ENCODE measurements around the gene RASAL2.

Gene RASAL2

DNA sequence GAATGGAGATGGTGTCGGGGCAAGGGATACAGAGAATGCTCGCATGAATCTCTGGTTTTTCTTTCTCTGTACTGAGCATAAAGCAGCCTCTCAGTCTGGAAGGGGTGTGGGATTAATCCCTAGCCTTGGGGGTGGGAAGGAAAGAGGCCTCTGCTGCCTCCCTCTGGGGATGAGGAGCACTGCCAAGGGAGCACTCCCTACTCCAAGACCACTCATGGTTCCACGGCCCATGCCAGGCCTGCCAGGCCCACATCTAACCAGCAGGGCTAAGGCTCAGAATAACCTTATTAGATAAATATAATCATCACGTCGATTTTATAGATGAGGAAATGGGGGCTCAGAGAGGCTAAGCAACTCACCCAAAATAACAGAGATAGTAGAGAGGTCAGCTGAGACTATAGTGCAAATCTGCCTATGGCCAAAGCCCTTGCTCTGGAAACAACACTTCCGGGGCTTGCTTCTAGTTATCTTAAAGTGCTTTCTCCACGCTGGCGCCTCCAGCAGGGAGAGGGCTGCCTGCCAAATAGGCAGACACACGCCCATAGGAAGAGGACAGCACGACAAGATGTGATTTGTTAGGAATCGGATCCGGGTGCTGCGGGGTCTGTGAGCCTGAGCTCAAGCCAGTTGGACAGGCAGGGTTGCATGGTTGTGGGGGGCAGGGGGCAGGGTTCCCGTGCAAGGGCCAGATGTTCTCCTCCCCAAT is 419.5 kb downstream of the RASAL2 start:
- DNase-seq (ENCODE audit: low spot score), result no peak

GRCh38 chr1:178516110-178516509 is 422.2 kb downstream of the RASAL2 start:
- no peak for DNase-seq (ENCODE audit: low spot score)

- no peak for DNase-seq (ENCODE audit: low spot score)
These were observed 425.0 kb downstream of the RASAL2 start for GRCh38 chr1:178518894-178519293.

DNA sequence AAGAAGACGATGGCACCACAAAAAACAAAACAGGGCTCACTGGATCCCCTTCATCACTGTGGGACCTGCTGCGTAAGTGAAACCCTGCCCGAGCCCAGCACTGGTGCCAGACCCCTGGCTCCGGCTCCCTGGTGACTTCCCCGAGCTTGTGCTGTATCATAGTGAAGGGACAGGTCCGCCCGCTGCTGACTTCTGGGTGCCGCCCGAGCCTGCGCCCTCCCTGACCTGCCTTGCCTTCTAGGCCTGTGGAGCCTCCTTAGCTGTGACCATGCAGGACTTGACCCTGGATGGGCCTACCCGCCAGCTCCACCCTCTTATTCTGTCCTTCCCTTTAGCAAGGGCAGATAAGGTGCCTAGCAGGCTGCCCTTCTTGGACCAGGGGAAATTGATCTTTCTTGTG is 426.9 kb downstream of the RASAL2 start:
- DNase-seq (ENCODE audit: low spot score), result no peak

DNA sequence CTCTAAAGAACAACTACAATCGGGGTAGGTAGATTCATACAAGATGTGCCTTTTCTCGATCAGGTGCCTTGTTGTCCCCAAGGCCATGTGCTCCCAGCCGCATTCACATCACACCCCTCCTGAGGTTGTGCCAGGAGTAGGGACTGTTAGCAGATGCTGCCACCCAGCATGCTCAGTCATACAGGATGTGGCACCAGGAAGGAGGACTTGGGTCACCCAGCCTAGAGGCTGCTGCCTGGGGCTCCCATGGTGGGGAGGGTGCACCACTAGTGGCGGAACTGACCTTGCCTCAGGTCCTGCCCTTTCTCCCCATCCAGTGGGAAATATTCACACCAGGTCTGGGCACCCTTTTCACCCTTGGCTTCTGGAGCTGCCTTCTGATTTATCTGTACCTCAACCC is 427.3 kb downstream of the RASAL2 start:
- DNase-seq (ENCODE audit: low spot score), result no peak

- DNase-seq (ENCODE audit: low spot score), result no peak
These were observed 433.2 kb downstream of the RASAL2 start for GRCh38 chr1:178527117-178527516.

- DNase-seq (ENCODE audit: low spot score), result no peak
These were observed 434.5 kb downstream of the RASAL2 start for GRCh38 chr1:178528228-178528952.

GRCh38 chr1:178528953-178529335 is 435.0 kb downstream of the RASAL2 start:
- DNase-seq (ENCODE audit: low spot score), result no peak

- no peak for DNase-seq (ENCODE audit: low spot score)
These were observed 435.6 kb downstream of the RASAL2 start for GRCh38 chr1:178529364-178530036.

GRCh38 chr1:178530037-178530402 is 436.1 kb downstream of the RASAL2 start:
- DNase-seq (ENCODE audit: low spot score), result no peak

GRCh38 chr1:178530502-178530901 is 436.6 kb downstream of the RASAL2 start:
- DNase-seq (ENCODE audit: low spot score), result no peak

- no peak for DNase-seq (ENCODE audit: low spot score)
These were observed 438.0 kb downstream of the RASAL2 start for GRCh38 chr1:178531887-178532286.

- peak; percentile 76 for DNase-seq (ENCODE audit: low spot score)
These were observed 438.5 kb downstream of the RASAL2 start for GRCh38 chr1:178532392-178532791.

- no peak for DNase-seq (ENCODE audit: low spot score)
These were observed 439.4 kb downstream of the RASAL2 start for GRCh38 chr1:178533121-178533946.

Measured in putamen (tissue), 1 donor.